ENCODE results near the gene GNAZ.

Gene GNAZ

DNA sequence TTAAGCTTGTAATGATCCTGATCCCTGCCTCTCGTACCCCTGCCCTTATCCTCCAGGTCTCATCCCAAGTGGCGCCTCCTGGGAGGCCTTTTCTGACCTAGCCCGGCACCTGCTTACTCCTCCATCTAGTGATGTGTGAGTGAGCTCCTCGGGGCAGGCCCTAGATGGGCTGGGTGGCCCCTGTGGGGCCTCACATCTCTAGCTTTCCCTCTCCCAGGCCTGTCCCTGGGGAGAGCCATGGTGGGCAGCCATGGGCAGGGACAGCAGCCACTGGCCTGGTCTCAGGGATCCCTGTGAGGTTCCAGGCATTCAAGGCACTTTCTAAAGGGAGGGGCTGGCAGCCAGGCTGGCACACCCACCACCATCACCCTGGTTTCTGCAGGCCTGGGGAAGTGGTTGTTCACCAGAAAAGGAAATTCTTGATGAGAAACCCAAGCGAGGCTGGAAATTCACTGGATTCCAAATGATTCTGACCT lies 27.9 kb downstream of the GNAZ start:
- Histone ChIP-seq H3K36me3 (ENCODE audit: low read length) (no peaks in the 10 kb centered on the region), H3F3A (ENCODE audit: insufficient read depth) (no peaks in the 10 kb centered on the region), H3K4me3 (ENCODE audit: insufficient read depth, low read length, poor library complexity, severe bottlenecking) (no peak overlapping the region), H3K9ac (ENCODE audit: low read length) (no peak overlapping the region), H3K4me2 (ENCODE audit: low read depth, low read length, poor library complexity, severe bottlenecking) (no peak overlapping the region), H3K9me2 (replicated peaks; ENCODE audit: insufficient read depth, low read length) (no peaks in the 10 kb centered on the region), H3K27ac (ENCODE audit: low read depth, low read length) (no peak overlapping the region), H4K20me1 (ENCODE audit: low read depth, low read length) (no peaks in the 10 kb centered on the region), H3K9me3 (ENCODE audit: insufficient read depth, low read length) (no peaks in the 10 kb centered on the region), H3K79me2 (ENCODE audit: insufficient read depth, low read length) (no peaks in the 10 kb centered on the region), H2AFZ (ENCODE audit: low read depth, low read length, severe bottlenecking) (no peak overlapping the region), H3K27me3 (ENCODE audit: low read length) (no peaks in the 10 kb centered on the region)
- no peak for TF ChIP-seq EZH2phosphoT487 (conservative IDR thresholded peaks at IDR 0.05; ENCODE audit: low read length)
- TF ChIP-seq, protein P1, sequence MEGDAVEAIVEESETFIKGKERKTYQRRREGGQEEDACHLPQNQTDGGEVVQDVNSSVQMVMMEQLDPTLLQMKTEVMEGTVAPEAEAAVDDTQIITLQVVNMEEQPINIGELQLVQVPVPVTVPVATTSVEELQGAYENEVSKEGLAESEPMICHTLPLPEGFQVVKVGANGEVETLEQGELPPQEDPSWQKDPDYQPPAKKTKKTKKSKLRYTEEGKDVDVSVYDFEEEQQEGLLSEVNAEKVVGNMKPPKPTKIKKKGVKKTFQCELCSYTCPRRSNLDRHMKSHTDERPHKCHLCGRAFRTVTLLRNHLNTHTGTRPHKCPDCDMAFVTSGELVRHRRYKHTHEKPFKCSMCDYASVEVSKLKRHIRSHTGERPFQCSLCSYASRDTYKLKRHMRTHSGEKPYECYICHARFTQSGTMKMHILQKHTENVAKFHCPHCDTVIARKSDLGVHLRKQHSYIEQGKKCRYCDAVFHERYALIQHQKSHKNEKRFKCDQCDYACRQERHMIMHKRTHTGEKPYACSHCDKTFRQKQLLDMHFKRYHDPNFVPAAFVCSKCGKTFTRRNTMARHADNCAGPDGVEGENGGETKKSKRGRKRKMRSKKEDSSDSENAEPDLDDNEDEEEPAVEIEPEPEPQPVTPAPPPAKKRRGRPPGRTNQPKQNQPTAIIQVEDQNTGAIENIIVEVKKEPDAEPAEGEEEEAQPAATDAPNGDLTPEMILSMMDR (IDR thresholded peaks at IDR 0.05; ENCODE audit: insufficient read depth, low read length, poor library complexity, severe bottlenecking): no peak

DNA sequence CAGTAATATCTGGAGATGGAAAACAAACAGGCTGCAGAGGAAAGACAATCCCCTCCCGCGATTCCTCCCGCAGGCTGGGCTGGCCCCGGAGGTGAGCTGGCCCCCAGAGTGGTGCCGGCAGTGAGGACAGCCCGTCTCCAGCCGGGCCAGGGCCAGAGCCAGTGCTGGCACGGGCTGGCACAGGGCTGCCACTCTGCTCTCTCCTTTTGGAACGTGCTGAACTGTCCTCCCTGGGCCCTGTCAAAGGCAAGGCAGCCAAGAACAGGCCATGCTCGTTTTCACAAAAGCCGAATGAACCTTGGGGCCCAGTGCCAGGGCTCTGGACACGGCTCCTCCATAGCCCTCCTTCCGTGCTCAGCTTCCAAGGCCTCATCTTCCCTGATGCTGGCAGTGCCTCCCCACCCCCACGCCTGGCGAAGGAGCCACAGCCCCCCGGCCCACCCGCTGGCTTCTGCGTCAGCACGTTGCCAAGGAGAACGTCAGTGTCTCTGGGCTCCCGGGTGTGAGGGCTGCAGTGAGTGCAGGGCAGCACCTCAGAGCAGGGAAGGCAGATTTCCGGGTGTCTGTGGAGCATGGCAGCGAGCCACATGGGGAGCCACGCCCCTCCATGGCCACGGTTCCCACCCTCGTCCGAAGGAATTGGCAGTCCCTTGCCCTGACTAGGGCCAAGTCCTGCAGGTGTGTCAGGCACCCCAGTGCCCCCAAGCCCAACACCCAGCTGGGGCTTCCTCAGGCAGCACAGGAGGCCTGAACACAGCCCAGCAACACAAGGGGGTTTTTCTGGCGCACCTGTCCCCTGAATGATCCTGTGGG lies 28.6 kb downstream of the GNAZ start:
- H3K4me2 ChIP-seq (ENCODE audit: low read depth, low read length, poor library complexity, severe bottlenecking): no peak overlapping the region
- no peaks in the 10 kb centered on the region for H3K27me3 ChIP-seq (ENCODE audit: low read length)
- H4K20me1 ChIP-seq (ENCODE audit: low read depth, low read length): no peaks in the 10 kb centered on the region
- no peaks in the 10 kb centered on the region for H3K79me2 ChIP-seq (ENCODE audit: insufficient read depth, low read length)
- no peaks in the 10 kb centered on the region for H3F3A ChIP-seq (ENCODE audit: insufficient read depth)
- H3K36me3 ChIP-seq (ENCODE audit: low read length): no peaks in the 10 kb centered on the region
- no peaks in the 10 kb centered on the region for H3K9me2 ChIP-seq (replicated peaks; ENCODE audit: insufficient read depth, low read length)
- H2AFZ ChIP-seq (ENCODE audit: low read depth, low read length, severe bottlenecking): no peak overlapping the region
- H3K4me3 ChIP-seq (ENCODE audit: insufficient read depth, low read length, poor library complexity, severe bottlenecking): no peak overlapping the region
- no peak overlapping the region for H3K9ac ChIP-seq (ENCODE audit: low read length)
- H3K9me3 ChIP-seq (ENCODE audit: insufficient read depth, low read length): no peaks in the 10 kb centered on the region
- no peak for TF ChIP-seq EZH2phosphoT487 (conservative IDR thresholded peaks at IDR 0.05; ENCODE audit: low read length)
- TF ChIP-seq, protein P1 (IDR thresholded peaks at IDR 0.05; ENCODE audit: insufficient read depth, low read length, poor library complexity, severe bottlenecking): no peak
- no peak overlapping the region for H3K27ac ChIP-seq (ENCODE audit: low read depth, low read length)

DNA sequence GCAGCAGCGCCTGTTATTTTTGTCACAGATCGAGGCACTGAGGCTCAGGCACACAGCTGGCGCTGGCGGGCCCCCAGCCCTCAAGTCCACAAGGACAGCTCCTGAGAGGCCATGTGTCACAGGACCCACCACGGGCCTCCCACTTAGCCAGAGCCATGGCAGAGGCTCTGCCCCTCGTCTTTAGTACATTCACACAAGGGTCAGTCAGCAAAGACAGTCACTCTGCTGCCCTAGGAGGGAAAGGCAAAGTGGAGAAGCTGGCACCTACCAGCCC lies 29.1 kb downstream of the GNAZ start:
- Histone ChIP-seq H3K4me3 (ENCODE audit: insufficient read depth, low read length, poor library complexity, severe bottlenecking) (no peak overlapping the region), H3K36me3 (ENCODE audit: low read length) (no peaks in the 10 kb centered on the region), H4K20me1 (ENCODE audit: low read depth, low read length) (no peaks in the 10 kb centered on the region), H3K9me3 (ENCODE audit: insufficient read depth, low read length) (no peaks in the 10 kb centered on the region), H3K79me2 (ENCODE audit: insufficient read depth, low read length) (no peaks in the 10 kb centered on the region), H3K27ac (ENCODE audit: low read depth, low read length) (no peak overlapping the region), H3K9me2 (replicated peaks; ENCODE audit: insufficient read depth, low read length) (no peaks in the 10 kb centered on the region), H3K9ac (ENCODE audit: low read length) (no peak overlapping the region), H3F3A (ENCODE audit: insufficient read depth) (no peaks in the 10 kb centered on the region), H3K27me3 (ENCODE audit: low read length) (no peaks in the 10 kb centered on the region), H2AFZ (ENCODE audit: low read depth, low read length, severe bottlenecking) (no peak overlapping the region), H3K4me2 (ENCODE audit: low read depth, low read length, poor library complexity, severe bottlenecking) (no peak overlapping the region)
- TF ChIP-seq, protein P1 (IDR thresholded peaks at IDR 0.05; ENCODE audit: insufficient read depth, low read length, poor library complexity, severe bottlenecking): no peak
- no peak for TF ChIP-seq EZH2phosphoT487 (conservative IDR thresholded peaks at IDR 0.05; ENCODE audit: low read length)

All from SU-DHL-6 (cell line).